Stimulated activated CD4-positive, alpha-beta T cell treated with anti-CD3 and anti-CD28 coated beads, Interleukin-15, amount 100 ng/mL, for 1 hour (primary cell): ENCODE measurements around the gene NPDC1.

Source experiments
- DNase-seq, 2 donors: peaks; one replicate each; pipeline ENCODE4 v3.0.0-alpha.2; 2020; ENCODE audit warnings: low read depth in 1 of 2, low spot score in 1 of 2

Gene NPDC1

GRCh38 chr9:137026828-137027227 lies 19.1 kb downstream of the NPDC1 start:
- DNase-seq, result no peak

- DNase-seq, result no peak
Observed at GRCh38 chr9:137026384-137026783, 19.6 kb downstream of the NPDC1 start.

- DNase-seq, result no peak
Observed at GRCh38 chr9:137025517-137025966, 20.4 kb downstream of the NPDC1 start.

DNA sequence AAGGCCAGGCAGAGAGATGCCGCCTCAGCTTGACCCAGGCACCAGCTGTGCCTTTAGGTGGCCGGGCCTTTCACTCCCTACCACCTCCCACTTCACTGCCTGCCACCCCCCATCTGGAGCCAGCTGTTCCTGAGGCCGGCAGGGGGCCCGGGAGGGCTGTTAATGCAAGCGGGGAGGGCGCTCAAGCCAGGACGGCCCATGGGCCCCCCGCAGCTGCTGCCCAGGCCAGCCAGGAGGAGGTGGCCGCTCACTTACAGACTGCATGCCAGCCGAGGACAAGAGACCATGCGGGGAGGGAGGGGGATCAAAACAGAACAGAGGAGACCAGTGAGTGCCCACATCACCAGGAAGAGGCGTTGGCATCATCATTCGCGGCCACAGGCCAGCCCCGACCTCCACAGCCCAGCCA lies 22.4 kb downstream of the NPDC1 start:
- no peak for DNase-seq

DNA sequence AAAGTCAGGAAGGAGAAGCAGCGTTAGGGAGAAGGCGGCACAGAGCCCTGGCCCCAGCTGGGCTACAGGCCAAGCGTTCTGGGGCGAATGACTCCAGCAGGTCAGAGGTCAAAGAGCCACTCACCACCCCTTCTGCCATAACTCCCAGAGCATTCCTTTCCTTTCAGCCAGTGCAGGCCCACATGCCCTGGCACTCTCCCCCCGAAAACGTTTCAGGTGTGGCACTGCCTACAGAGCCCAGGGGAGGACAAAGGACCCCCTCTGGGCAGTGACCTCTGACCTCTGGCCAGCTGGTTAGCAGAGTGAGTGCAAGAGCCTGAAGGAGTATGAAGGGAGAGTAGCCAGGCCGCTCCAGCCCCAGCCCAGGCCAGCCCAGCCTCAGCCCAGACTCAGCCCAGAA lies 22.8 kb downstream of the NPDC1 start:
- no peak for DNase-seq

GRCh38 chr9:137022662-137023008 lies 23.3 kb downstream of the NPDC1 start:
- no peak for DNase-seq

DNA sequence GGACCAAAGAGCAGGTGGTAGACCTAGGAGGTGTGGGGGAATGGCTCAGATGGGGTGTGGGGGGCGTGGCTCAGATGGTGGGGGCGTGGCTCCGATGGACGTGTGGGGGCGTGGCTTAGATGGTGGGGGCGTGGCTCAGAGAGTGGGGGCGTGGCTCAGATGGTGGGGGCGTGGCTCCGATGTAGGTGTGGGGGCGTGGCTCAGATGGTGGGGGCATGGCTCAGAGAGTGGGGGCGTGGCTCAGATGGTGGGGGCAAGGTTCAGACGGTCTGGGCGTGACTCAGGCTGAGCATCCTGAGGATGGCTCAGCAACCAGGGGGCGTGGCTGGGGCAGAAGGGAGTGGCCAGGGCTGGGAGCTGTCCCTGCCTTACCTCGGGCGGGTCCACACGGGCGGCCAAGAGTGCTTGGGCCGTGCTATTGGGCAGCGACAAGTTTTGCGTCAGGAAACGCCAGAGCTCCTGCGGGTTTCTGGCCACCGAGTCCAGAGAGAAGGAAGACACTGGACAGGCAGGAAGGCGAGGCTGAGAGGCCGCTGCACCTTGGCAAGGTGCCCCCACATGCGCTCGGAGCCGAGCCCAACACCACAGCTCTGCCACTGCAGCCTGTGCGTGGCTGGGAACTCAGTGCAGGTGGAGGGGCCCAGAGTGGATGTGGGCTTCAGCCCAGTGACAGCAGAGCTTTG lies 23.9 kb downstream of the NPDC1 start:
- DNase-seq, result peak; percentile 31 to 64

DNA sequence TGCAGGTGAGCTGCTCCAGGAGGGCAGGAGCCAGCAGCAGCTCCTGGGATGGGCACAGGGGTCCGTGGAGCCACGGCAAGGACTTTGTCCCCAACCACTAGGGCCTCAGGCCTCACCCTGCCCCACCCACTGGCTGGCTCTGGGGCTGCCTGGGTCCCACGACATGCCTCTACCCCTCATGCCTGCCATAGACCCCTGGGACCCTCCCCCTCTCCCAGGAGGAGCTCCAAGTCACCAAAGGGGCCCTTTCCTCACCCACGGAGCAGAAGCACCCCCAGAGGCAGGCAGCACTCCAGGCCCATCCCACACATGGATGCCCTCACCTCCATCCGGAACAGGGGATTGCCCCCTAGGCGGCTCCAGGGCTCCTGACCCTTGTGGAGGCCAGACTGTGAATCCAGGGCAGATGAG lies 24.4 kb downstream of the NPDC1 start:
- DNase-seq, result no peak

GRCh38 chr9:137020771-137021567 lies 25.0 kb downstream of the NPDC1 start:
- no peak for DNase-seq

DNA sequence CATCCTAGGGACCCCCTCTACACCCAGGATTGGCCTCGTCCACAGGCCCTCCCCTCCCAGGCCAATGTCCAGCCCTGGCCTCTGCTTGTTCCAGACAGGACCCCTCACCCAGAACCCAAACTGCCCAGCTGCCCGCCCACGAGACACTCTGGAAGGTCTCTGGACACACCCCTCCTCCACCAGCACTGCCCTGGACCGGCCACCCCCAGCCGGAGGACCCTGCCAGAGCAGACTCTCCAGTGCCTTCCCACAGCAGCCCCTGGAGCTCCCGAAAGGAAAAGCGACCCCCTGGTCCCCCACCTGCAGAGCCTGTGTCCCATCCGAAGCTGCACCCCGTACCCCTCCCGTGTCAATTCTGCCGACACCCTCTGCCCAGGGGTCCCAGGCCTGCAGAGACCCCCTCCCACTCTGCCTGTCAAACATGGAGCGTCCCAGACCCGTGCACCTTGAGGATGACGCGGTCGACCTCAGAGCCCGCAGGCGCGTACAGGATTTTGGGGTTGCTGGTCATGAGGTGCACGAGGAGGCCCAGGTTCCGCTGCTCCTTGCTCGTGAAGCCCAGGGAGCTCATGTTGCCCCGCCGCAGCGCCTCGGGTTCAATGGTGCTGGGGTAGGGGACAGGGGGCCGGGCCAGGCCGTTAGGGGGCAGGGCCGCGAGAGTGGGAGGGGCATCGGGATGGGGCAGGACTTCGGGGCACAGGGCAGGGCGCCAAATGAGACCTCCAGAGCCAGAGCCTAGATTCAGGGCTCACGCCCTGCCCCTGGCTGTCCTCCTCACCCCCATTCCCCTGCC lies 25.9 kb downstream of the NPDC1 start:
- no peak for DNase-seq

- no peak for DNase-seq
Observed at GRCh38 chr9:137018761-137019559, 27.0 kb downstream of the NPDC1 start.

DNA sequence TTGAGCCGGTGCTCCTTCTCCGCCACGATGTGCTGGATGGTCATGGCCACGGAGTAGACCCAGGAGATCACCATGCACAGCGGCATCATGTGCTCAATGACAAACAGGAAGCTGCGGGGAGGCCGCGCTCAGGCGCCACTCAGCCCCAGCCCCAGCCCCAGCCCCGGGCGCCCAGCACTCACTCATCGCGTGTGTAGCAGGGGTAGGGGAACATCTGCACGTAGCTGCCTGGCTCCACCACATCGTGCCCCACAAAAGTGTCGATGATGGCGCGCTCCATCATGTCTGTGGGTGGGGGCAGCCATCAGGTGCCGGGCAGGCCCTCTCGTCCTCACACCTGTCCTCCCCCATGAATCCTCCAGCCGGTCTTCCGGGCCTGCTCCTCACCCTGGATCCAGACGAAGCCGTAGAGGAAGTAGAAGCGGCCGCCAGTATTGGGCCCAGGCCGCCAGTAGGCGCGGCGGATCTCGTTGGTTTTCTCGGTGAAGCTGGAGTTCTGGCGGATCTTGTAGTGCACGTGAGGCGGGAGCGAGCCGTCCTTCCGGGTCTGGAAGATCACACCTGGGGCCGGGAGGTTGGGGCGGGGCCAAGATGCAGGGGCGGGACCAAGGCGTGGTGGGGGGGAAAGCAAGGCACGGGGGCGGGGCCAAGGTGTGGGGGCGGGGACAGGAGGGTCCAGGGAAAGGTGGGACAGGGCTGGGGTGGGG lies 28.0 kb downstream of the NPDC1 start:
- no peak for DNase-seq

GRCh38 chr9:137017071-137017470 lies 28.9 kb downstream of the NPDC1 start:
- no peak for DNase-seq

GRCh38 chr9:137016436-137016835 lies 29.5 kb downstream of the NPDC1 start:
- DNase-seq, result no peak

GRCh38 chr9:137015976-137016375 lies 30.0 kb downstream of the NPDC1 start:
- DNase-seq, result no peak

- no peak for DNase-seq
Observed at GRCh38 chr9:137015540-137015930, 30.4 kb downstream of the NPDC1 start.

DNA sequence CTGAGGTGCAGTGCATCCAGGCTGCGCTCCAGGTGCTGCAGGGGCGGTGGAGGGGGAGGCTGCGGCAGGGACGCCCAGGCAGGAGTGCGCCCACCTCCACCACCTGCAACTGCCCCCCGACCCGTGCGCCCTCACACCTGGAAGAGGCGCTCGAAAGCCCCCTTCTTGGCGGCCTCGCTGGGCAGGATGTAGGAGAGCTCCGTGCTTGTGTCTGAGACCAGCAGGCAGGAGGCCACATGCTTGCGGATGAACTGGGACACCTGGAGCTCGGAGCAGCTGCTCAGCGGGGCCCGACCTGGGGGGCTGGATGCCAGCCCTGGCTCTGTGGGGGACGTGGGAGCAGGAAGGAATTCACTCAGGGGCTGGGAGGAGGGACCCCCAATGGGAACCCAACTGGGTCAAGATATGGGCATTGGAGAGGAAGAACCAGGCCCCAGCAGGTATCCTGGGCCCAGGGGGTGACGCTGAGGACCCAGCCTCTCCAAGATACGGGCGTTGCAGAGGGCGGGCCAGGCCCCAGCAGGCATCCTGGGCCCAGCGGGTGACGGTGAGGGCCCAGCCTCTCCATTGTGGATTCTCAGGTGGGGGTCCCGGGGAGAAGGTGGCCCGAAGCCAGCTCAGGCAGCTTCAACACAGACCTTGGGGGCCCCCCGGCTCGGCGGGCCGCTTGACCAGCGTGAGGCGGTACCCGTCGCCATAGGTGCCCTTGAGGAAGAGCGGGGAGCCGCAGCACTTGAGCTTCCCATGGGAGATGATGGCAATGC lies 31.0 kb downstream of the NPDC1 start:
- DNase-seq, result no peak

DNA sequence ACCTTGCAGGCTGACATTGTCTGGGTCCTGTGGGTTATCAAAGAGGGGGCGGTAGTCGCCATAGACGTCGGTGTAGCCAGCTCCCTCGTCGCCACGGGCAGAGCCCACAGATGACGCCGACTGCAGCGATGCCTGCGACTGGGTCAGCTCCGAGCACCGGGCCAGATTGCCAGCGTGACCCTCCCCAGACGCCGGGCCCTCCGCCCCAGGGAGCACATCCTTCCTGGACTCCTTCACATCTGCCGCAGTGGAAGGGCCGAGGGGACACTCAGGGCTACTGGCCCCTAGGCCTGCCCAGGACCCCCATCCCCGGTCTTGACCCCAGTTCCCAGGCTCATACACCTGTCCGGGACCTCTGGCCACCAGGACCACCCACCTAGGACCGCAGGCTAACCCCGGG lies 31.8 kb downstream of the NPDC1 start:
- no peak for DNase-seq

DNA sequence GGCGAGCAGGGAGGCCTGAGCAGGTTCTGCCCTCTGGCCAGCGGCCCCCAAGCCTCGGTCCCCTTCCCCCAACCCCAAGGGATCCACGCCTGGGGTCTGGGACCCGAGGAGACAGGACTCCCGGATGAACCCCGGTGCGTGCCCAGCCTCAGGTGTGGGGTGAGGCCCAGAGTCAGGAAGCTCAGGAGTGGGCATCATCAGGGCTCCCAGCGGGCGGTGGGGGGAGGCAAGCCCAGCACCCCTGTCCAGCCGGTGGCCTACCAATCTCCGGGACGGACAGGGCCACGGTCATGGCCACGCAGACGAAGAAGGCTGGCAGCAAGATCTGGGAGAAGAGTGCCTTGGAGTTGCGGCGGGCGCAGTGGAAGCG lies 32.4 kb downstream of the NPDC1 start:
- DNase-seq, result no peak
